AG10803 (cell line): ENCODE measurements around the gene CYP26B1.

Source experiments
- DNase-seq: peaks from one replicate; pipeline ENCODE4 v3.0.0; 2010; ENCODE audit warnings: low read depth
- H3K4me3 ChIP-seq: 2 replicates; pipeline ENCODE4 v1.5.1; 2011; ENCODE audit warnings: mild to moderate bottlenecking, low read length, control low read depth
- TF ChIP-seq, protein P1 (sequence below): conservative IDR thresholded peaks from 2 replicates; pipeline ENCODE4 v1.5.1; 2011; ENCODE audit warnings: mild to moderate bottlenecking, low read length, control low read depth, inconsistent platforms

CYP26B1 gene

GRCh38 chr2:72181616-72182015, 34.0 kb upstream of the CYP26B1 start:
- no peak for DNase-seq

DNA sequence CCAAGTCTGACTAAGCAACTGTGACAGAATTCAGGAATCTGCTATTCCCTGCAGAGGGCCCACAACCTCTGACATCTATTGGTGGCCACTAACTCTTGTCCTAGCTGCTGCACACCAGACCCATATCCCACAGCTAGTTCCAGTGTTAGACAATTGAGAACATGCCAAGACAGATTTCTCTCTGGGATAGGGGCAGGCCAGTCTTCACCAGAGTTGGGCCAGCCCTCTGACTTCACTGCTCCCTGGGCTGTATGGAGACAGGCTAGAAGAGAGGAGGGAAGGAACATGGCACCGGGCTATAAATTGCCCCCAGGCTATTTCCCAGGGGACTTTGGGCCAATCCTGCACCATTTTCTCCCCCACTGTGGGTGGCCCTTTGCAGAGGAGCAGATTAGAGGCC, 32.7 kb upstream of the CYP26B1 start:
- TF ChIP-seq, protein P1, sequence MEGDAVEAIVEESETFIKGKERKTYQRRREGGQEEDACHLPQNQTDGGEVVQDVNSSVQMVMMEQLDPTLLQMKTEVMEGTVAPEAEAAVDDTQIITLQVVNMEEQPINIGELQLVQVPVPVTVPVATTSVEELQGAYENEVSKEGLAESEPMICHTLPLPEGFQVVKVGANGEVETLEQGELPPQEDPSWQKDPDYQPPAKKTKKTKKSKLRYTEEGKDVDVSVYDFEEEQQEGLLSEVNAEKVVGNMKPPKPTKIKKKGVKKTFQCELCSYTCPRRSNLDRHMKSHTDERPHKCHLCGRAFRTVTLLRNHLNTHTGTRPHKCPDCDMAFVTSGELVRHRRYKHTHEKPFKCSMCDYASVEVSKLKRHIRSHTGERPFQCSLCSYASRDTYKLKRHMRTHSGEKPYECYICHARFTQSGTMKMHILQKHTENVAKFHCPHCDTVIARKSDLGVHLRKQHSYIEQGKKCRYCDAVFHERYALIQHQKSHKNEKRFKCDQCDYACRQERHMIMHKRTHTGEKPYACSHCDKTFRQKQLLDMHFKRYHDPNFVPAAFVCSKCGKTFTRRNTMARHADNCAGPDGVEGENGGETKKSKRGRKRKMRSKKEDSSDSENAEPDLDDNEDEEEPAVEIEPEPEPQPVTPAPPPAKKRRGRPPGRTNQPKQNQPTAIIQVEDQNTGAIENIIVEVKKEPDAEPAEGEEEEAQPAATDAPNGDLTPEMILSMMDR = no peak
- DNase-seq = no peak
- H3K4me3 ChIP-seq = no peak overlapping the region

More at GRCh38 chr2:72181616-72182015, 34.0 kb upstream of the CYP26B1 start:
- no peak overlapping the region for H3K4me3 ChIP-seq
- TF ChIP-seq, protein P1 = no peak

- DNase-seq = no peak
- H3K4me3 ChIP-seq = no peak overlapping the region
- TF ChIP-seq, protein P1 = no peak
Measured at GRCh38 chr2:72178551-72178950, 30.9 kb upstream of the CYP26B1 start.

DNA sequence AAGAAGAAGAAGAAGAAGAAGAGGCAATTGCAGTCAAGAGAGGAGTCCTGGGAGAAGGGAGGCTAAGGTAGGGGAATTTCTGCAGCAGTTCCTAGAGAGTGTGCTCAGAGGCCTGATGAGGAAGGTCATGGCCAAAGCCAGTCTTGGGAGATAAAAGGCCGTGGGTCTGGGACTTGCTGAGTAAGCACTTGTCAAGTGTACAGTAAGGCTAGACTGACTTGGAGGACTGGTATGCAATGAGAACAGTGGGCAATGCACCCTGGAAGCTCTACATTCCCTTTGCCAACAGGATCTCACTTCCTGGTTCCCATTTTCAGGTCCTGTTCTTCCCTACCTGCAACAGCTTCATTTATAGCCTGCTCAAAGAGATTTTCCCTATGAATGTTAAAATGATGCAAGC, 28.6 kb upstream of the CYP26B1 start:
- H3K4me3 ChIP-seq = no peak overlapping the region
- TF ChIP-seq, protein P1 = no peak
- no peak for DNase-seq

DNA sequence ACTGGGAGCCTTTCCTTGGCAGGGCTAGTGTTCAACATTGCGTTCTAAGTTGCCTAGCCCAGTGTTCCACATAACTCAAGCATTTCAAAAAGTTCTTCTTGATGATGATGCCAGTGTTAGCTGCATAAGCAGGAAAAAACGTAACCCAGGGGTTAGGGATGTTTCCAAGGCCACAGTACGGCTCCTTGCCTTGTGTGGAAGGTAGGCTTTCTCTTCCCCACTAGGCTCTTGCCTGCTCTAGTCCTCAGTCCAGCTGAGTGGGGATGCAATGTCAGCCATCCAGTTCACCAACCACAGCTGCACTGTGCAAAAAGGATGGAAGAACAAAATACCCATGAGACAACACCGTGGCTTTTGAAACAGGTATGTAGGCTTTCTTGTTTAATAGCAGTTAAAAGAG, 28.0 kb upstream of the CYP26B1 start:
- TF ChIP-seq, protein P1 = no peak
- H3K4me3 ChIP-seq = no peak overlapping the region
- DNase-seq = no peak

DNA sequence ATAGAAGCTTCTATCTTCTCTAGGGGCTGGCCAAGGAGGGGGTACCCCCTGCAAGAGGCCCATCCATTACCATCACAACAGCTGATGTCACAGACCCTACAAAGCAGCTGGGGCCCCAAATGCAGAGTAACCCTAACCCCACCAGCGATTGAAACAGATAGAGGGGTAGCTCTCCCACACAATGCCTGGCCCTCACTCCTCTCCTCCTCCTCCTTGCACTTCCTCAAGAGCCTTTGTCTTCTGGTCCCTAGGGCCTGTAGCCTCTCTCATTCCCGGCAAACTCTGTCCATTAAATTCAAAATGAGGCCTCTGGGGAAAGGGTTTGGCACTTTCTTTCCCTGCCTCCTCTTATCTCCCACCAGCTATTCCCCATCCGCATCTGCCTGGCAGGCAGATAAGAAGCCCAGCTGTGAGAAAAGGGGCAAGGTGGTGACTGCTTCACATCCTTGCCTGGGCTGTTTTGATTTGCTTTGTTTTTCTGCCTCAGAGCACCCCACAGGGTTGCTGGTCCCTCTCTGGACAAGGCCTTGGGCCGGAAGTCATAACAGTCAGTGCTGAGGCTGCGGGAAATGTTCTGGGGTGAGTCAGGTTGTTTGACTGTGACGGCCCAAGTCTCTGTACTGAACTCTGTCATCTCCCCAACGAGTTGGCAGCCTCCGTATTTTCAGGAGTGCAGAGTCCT, 26.1 kb upstream of the CYP26B1 start:
- TF ChIP-seq, protein P1 = no peak
- H3K4me3 ChIP-seq = no peak overlapping the region
- peak; percentile 16 for DNase-seq

GRCh38 chr2:72172478-72172877, 24.8 kb upstream of the CYP26B1 start:
- DNase-seq = no peak
- TF ChIP-seq, protein P1 = no peak
- no peak overlapping the region for H3K4me3 ChIP-seq
